B cell (primary cell): ENCODE results near the gene MICAL3. TPM values are rescaled to one million over a fixed set of nuclear protein-coding genes. Genes with fewer than 3 reads are reported as not detected.
A peak's percentile ranks its signal among the peaks of the same experiment; 100 is the strongest.

Source experiments
- ATAC-seq: fragments of 200-7000 bp; cut with Tn5 transposase; one replicate; pipeline ENCODE4 v1.10.0; 2021; ENCODE audit warnings: low read depth, mild to moderate bottlenecking, moderate number of reproducible peaks, moderate library complexity
- CTCF ChIA-PET: fragments of 350-600 bp; sonication (Branson Sonifier 250); formaldehyde crosslinking; loops from one replicate; lab custom pipeline; 2021; ENCODE audit warnings: antibody characterized with exemption, inconsistent platforms; lab: Charles Lee
- POLR2A ChIA-PET: fragments of 350-600 bp; sonication (Branson Sonifier 250); formaldehyde crosslinking; loops from one replicate; lab custom pipeline; 2021; ENCODE audit warnings: antibody characterized with exemption; lab: Charles Lee
- DNase-seq: peaks from one replicate; pipeline ENCODE4 v3.0.0; 2013
- H2AFZ ChIP-seq: 2 replicates; pipeline ENCODE4 v1.6.1; 2012; ENCODE audit warnings: mild to moderate bottlenecking, low read depth, low read length; ENCODE audit not compliant: insufficient read depth, poor library complexity, severe bottlenecking
- H3K27ac ChIP-seq, 2 donors: 1 replicate in 1 of 2; 2 replicates in 1 of 2; pipeline ENCODE4 v1.5.1; 2012 to 2013; ENCODE audit warnings: low read length in 2 of 2, mild to moderate bottlenecking in 2 of 2, moderate library complexity in 1 of 2
- H3K27me3 ChIP-seq, 4 experiments: fragments of 200-600 bp in 1 of 4; sonication (generic) in 1 of 4; replicated peaks in 1 of 4; 1 replicate in 2 of 4; 2 replicates in 2 of 4; pipeline versions ENCODE4 v1.6.1 to v1.7.0; 2013 to 2016; ENCODE audit warnings: low read length in 3 of 4, mild to moderate bottlenecking in 2 of 4, mixed read lengths in 1 of 4, moderate library complexity in 1 of 4; ENCODE audit not compliant: insufficient read depth in 4 of 4, control insufficient read depth in 3 of 4; ENCODE audit errors: control extremely low read depth in 1 of 4
- H3K36me3 ChIP-seq, 2 experiments: replicated peaks in 1 of 2; 1 replicate in 1 of 2; 2 replicates in 1 of 2; pipeline versions ENCODE4 v1.6.1 to v1.7.1; 2013; ENCODE audit warnings: low read length in 1 of 2; ENCODE audit not compliant: insufficient read depth in 2 of 2, control insufficient read depth in 1 of 2; ENCODE audit errors: control extremely low read depth in 1 of 2, extremely low read depth in 1 of 2
- H3K4me1 ChIP-seq, 2 donors: fragments of 200-600 bp in 1 of 2; sonication (generic) in 1 of 2; 1 replicate in 1 of 2; 2 replicates in 1 of 2; pipeline versions ENCODE4 v1.5.1 to v1.6.1; 2013 to 2017; ENCODE audit warnings: low read length in 2 of 2; ENCODE audit not compliant: control insufficient read depth in 2 of 2, insufficient read depth in 2 of 2
- H3K4me2 ChIP-seq: replicated peaks from 2 replicates; pipeline ENCODE3; 2012; ENCODE audit warnings: mild to moderate bottlenecking, low read depth, low read length; ENCODE audit not compliant: poor library complexity, severe bottlenecking
- H3K4me3 ChIP-seq, 5 experiments: fragments of 200-600 bp in 1 of 5; sonication (generic) in 1 of 5; 1 replicate in 3 of 5; 2 replicates in 2 of 5; pipeline versions ENCODE4 v1.5.1 to v1.7.0; 2011 to 2016; ENCODE audit warnings: low read length in 4 of 5, mild to moderate bottlenecking in 4 of 5, low read depth in 2 of 5, control low read depth in 1 of 5, moderate library complexity in 1 of 5; ENCODE audit not compliant: insufficient read depth in 1 of 5; ENCODE audit errors: control extremely low read depth in 1 of 5, extremely low read depth in 1 of 5
- H3K79me2 ChIP-seq: fragments of 200-600 bp; sonication (generic); one replicate; pipeline ENCODE4 v1.6.0; 2016; ENCODE audit warnings: low read length; ENCODE audit not compliant: control insufficient read depth, insufficient read depth
- H3K9ac ChIP-seq: fragments of 200-600 bp; sonication (generic); 2 replicates; pipeline ENCODE4 v1.6.1; 2017; ENCODE audit warnings: mild to moderate bottlenecking, low read length, moderate library complexity
- H3K9me3 ChIP-seq, 3 donors: one replicate each; pipeline versions ENCODE4 v1.6.1 to v1.7.1; 2013; ENCODE audit warnings: low read length in 2 of 3; ENCODE audit not compliant: control insufficient read depth in 2 of 3, insufficient read depth in 1 of 3; ENCODE audit errors: control extremely low read depth in 1 of 3
- H4K20me1 ChIP-seq: 2 replicates; pipeline ENCODE4 v1.6.0; 2012; ENCODE audit warnings: mild to moderate bottlenecking, low read length; ENCODE audit not compliant: insufficient read depth, control insufficient read depth, poor library complexity, severe bottlenecking
- H3K27ac Mint-ChIP-seq: one replicate; pipeline ENCODE4 v1.8.0; 2021; ENCODE audit warnings: mixed read lengths
- H3K27me3 Mint-ChIP-seq: one replicate; pipeline ENCODE4 v1.8.0; 2021; ENCODE audit warnings: mixed read lengths
- H3K4me1 Mint-ChIP-seq: one replicate; pipeline ENCODE4 v1.8.0; 2021; ENCODE audit warnings: mixed read lengths
- H3K4me3 Mint-ChIP-seq: one replicate; pipeline ENCODE4 v1.8.0; 2021; ENCODE audit warnings: mixed read lengths
- H3K9me3 Mint-ChIP-seq: one replicate; pipeline ENCODE4 v1.8.0; 2022; ENCODE audit warnings: mixed read lengths; ENCODE audit not compliant: insufficient read depth
- EZH2 ChIP-seq: IDR thresholded peaks from 2 replicates; pipeline ENCODE4 v1.6.1; 2012; ENCODE audit warnings: borderline replicate concordance, low read depth, mild to moderate bottlenecking, moderate library complexity, low read length; ENCODE audit not compliant: insufficient read depth, poor library complexity, severe bottlenecking
- WGBS: methylation state at CpG from one replicate; pipeline ENCODE4 v1.1.5; 2013; ENCODE audit warnings: missing lambda C conversion rate; ENCODE audit not compliant: insufficient coverage; 5-methylcytosine and 5-hydroxymethylcytosine counted together
- intact Hi-C: fragments of 100-400 bp; cut with micrococcal nuclease; formaldehyde crosslinking; loops from one replicate; pipeline ENCODE4 v1.10.0; 2022
- polyA plus RNA-seq: library from polyadenylated mRNA; depleted of rRNA; stranded (reverse); fragments of >200 nt; gene quantifications from 2 replicates; pipeline ENCODE4 v1.2.3, GENCODE V29; 2012
- total RNA-seq, 2 donors: library from RNA; stranded (reverse); fragments of 120-200 nt in 1 of 2; gene quantifications; 1 replicate in 1 of 2; 2 replicates in 1 of 2; pipeline versions ENCODE4 v1.2.3 to v1.2.4, GENCODE V29; 2013 to 2022
- TF ChIP-seq, protein P1 (sequence below): fragments of 200-600 bp; IDR thresholded peaks from one replicate; pipeline ENCODE4 v1.8.0; 2022; ENCODE audit warnings: antibody characterized with exemption, mild to moderate bottlenecking

The MICAL3 gene
- total and polyA plus RNA-seq, 2 donors (not counting 1 experiment from before 2014, with no cell fraction given), result 50.5 to 253 TPM

DNA sequence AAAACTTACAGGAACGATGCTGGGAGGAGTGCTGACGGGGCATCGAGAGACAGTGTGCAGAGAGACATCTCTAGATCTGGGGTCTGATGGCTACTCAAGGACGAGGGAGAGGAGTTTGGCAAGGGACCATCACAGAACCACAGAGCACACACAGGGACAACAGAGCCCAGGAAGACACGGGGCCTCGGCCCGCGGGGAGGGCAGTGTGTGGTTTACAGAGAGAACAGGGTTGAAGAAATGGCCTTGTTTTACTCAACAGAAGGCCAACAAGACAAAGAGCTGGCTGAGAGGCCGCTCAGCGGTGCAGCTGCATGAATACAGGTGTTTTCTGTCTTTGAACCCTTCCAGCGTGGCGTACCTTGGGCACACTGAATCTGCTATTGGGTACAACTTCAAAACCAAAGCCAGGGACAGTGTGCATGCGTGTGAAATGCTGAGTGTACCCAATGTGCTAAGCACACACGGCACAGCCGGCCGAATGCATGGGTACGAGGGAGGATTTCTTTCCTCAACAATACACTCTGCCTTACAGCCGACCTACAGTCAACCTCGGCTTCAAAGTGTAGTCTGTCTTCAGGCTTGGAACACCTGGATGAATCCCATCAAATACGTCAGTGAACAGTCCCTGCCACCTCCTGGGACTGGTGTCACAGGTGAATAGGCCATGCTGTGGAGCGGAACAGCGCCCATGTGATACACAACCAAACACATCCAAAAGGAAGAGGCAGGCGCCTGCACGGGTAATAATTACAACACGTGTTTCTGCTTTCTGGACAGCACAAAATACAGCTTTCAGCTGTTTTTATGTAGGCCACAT is 229.4 kb downstream of the MICAL3 start:
- no peak overlapping the region for H2AFZ ChIP-seq
- no peaks in the 10 kb centered on the region for H3K27me3 ChIP-seq
- peaks cover 47 to 58% of the 10 kb centered on the region in 2 donors for H3K4me1 ChIP-seq
- POLR2A ChIA-PET, result interaction anchor here (0.6 to 1.1 kb wide), 2 partner anchors 18 to 256 kb away, joined by 13 to 14 read pairs; no protein-coding TSS in a partner anchor
- WGBS, result 87% methylated on average over 17 of the region's 25 CpGs
- DNase-seq (no peak), ATAC-seq (no peak)
- CTCF ChIA-PET, result interaction anchor here (1.0 to 4.2 kb wide), 10 partner anchors 8 to 283 kb away, joined by 3 to 31 read pairs (median 4); partner anchors contain the start of gene PEX26
- TF ChIP-seq, protein P1, sequence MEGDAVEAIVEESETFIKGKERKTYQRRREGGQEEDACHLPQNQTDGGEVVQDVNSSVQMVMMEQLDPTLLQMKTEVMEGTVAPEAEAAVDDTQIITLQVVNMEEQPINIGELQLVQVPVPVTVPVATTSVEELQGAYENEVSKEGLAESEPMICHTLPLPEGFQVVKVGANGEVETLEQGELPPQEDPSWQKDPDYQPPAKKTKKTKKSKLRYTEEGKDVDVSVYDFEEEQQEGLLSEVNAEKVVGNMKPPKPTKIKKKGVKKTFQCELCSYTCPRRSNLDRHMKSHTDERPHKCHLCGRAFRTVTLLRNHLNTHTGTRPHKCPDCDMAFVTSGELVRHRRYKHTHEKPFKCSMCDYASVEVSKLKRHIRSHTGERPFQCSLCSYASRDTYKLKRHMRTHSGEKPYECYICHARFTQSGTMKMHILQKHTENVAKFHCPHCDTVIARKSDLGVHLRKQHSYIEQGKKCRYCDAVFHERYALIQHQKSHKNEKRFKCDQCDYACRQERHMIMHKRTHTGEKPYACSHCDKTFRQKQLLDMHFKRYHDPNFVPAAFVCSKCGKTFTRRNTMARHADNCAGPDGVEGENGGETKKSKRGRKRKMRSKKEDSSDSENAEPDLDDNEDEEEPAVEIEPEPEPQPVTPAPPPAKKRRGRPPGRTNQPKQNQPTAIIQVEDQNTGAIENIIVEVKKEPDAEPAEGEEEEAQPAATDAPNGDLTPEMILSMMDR, result no peak
- no peak for TF ChIP-seq EZH2
- peaks cover 9% of the 10 kb centered on the region for H4K20me1 ChIP-seq
- peaks cover 0 to 44% of the 10 kb centered on the region in 2 experiments for H3K36me3 ChIP-seq
- peak overlapping the region; percentile 63 to 84 for H3K27ac ChIP-seq
- H3K27ac Mint-ChIP-seq, result peak overlapping the region; percentile 92
- H3K9ac ChIP-seq, result no peak overlapping the region
- peak overlapping the region; percentile 72 for H3K4me3 Mint-ChIP-seq
- H3K4me1 Mint-ChIP-seq, result peaks cover 58% of the 10 kb centered on the region
- no peaks in the 10 kb centered on the region for H3K9me3 ChIP-seq
- H3K4me2 ChIP-seq, result peak overlapping the region; percentile 61
- no peaks in the 10 kb centered on the region for H3K9me3 Mint-ChIP-seq
- no peaks in the 10 kb centered on the region for H3K27me3 Mint-ChIP-seq
- peak overlapping the region in 1 of 5 experiments; percentile 3 for H3K4me3 ChIP-seq
- intact Hi-C loops, result loop anchor here (1.0 to 5.0 kb wide), 3 partner anchors 10 to 238 kb away; no protein-coding TSS in a partner anchor
- peaks cover 28% of the 10 kb centered on the region for H3K79me2 ChIP-seq

DNA sequence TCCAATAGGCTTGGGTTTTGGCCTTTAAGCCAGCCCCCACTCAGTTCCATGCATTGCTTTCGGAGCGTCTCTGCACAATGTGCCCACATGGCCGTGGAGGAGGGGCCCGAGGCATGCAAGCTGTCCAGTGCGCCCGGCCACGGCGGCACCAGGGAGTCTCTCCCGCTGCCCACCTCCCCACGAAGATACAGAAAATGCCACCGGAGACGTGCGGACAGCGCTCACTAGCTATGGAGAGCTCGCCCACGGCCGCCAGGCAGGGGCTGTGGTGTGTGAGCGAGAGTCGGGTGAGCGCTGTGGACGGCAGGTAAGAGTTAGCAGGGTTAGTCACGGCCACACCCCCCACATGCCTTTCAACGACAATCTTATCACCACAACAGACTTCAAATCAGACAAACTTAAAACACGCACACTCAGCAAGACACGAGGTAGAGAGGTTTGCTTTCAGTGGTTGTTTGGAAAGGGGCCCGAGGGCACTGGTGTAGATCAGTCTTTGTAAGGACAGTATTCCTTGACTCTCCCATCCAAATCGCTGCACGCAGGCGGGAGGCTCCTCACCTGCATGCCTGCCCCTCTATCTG is 231.4 kb downstream of the MICAL3 start:
- H3K9ac ChIP-seq, result no peak overlapping the region
- Mint-ChIP-seq H3K9me3 (no peaks in the 10 kb centered on the region), H3K27me3 (no peaks in the 10 kb centered on the region), H3K4me3 (no peak overlapping the region), H3K4me1 (peaks cover 43% of the 10 kb centered on the region), H3K27ac (no peak overlapping the region)
- H3K4me1 ChIP-seq, result peaks cover 32 to 38% of the 10 kb centered on the region in 2 donors
- intact Hi-C loops, result no loop called here
- ChIA-PET POLR2A (no interaction called here), CTCF (no interaction called here)
- ATAC-seq, result no peak
- H3K79me2 ChIP-seq, result peaks cover 28% of the 10 kb centered on the region
- H3K4me2 ChIP-seq, result no peak overlapping the region
- H2AFZ ChIP-seq, result no peak overlapping the region
- DNase-seq, result no peak
- H4K20me1 ChIP-seq, result peaks cover 9% of the 10 kb centered on the region
- H3K27me3 ChIP-seq, result no peaks in the 10 kb centered on the region
- no peak overlapping the region for H3K4me3 ChIP-seq
- TF ChIP-seq, protein P1, result no peak
- no peak for TF ChIP-seq EZH2
- no peak overlapping the region for H3K27ac ChIP-seq
- no peaks in the 10 kb centered on the region for H3K9me3 ChIP-seq
- WGBS, result 98% methylated on average over 17 of the region's 29 CpGs
- H3K36me3 ChIP-seq, result peaks cover 0 to 62% of the 10 kb centered on the region in 2 experiments
